TTC549 (cell line): ENCODE measurements around the gene CD4.
"Not testable (repeated sequence)": the region's sequence is repeated elsewhere in the genome, so short reads cannot be mapped to it uniquely, and the experiment has no call there.

Experiments used
- FAIRE-seq: peaks from 2 replicates; lab custom pipeline; 2012; peaks lifted over from hg19 to GRCh38; lab: Jason Lieb, UNC

The CD4 gene

GRCh38 chr12:6849976-6850560 is 60.7 kb downstream of the CD4 start:
- no peak for FAIRE-seq

GRCh38 chr12:6850796-6851152 is 61.4 kb downstream of the CD4 start:
- FAIRE-seq, result no peak

- peak; percentile 92 for FAIRE-seq
These were observed 62.0 kb downstream of the CD4 start, which contains the start of gene CDCA3 for GRCh38 chr12:6851153-6851920. Gene CDCA3, minus strand, starts transcription at chr12:6851286. Its CDS starts 334 bp downstream, at chr12:6850952.

- peak; percentile 90 for FAIRE-seq
These were observed 62.8 kb downstream of the CD4 start, which contains the start of gene USP5 for GRCh38 chr12:6851921-6852650. Gene USP5, plus strand, starts transcription at chr12:6852150. Its CDS starts 30 bp downstream, at chr12:6852180.

- no peak for FAIRE-seq
These were observed 63.5 kb downstream of the CD4 start for GRCh38 chr12:6852651-6853354.

GRCh38 chr12:6853626-6854025 is 64.3 kb downstream of the CD4 start:
- FAIRE-seq, result no peak

GRCh38 chr12:6854036-6854435 is 64.7 kb downstream of the CD4 start:
- no peak for FAIRE-seq

- no peak for FAIRE-seq
These were observed 66.0 kb downstream of the CD4 start for GRCh38 chr12:6855322-6855721.

- no peak for FAIRE-seq
These were observed 69.5 kb downstream of the CD4 start for GRCh38 chr12:6858799-6859198.

- FAIRE-seq, result no peak
These were observed 70.8 kb downstream of the CD4 start for GRCh38 chr12:6860116-6860515.

- FAIRE-seq, result no peak
These were observed 71.6 kb downstream of the CD4 start for GRCh38 chr12:6860942-6861341.

- FAIRE-seq, result no peak
These were observed 72.1 kb downstream of the CD4 start for GRCh38 chr12:6861391-6861790.

- FAIRE-seq, result no peak
These were observed 73.7 kb downstream of the CD4 start for GRCh38 chr12:6863033-6863432.

GRCh38 chr12:6863586-6864321 is 74.4 kb downstream of the CD4 start:
- no peak for FAIRE-seq

GRCh38 chr12:6865307-6865706 is 76.0 kb downstream of the CD4 start:
- not testable (repeated sequence) for FAIRE-seq

GRCh38 chr12:6866163-6866919 is 77.0 kb downstream of the CD4 start:
- no peak for FAIRE-seq

- FAIRE-seq, result no peak
These were observed 77.6 kb downstream of the CD4 start for GRCh38 chr12:6866920-6867412.

GRCh38 chr12:6867413-6868210 is 78.3 kb downstream of the CD4 start, which contains the start of gene TPI1:
Gene TPI1, plus strand, starts transcription at chr12:6867531. Its CDS starts 36 bp downstream, at chr12:6867567.
- no peak for FAIRE-seq

GRCh38 chr12:6868211-6869048 is 79.1 kb downstream of the CD4 start:
- FAIRE-seq, result no peak
